ENCODE measurements around the gene KYNU.
"Not testable (repeated sequence)": the region's sequence is repeated elsewhere in the genome, so short reads cannot be mapped to it uniquely, and the experiment has no call there.

KYNU gene

DNA sequence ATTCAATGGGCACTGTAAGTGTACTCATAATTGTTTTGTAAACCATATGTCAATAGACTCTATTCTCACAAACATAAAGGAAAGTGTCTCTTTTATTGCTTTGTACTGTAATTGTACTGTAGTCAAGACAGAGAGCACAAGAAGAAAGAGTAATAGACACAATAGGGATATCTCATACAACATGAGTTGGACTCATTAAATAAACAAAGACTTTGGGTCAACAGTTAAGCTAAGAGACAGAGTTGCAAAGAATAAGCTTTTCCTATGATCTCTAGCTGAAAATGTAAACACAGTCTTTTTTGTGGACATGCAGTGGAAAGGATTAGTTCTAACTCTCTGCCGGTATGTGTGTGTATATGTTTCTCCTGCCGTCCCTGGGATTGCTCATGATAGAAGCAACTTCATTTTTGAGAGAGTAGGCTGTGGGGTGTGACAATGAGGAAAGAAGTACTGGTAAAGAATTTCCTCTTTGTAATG lies 13.9 kb upstream of the KYNU start:
- Histone ChIP-seq H3K4me3 (ENCODE audit: low read length) (no peak overlapping the region), H3K36me3 (ENCODE audit: insufficient read depth, low read length) (no peaks in the 10 kb centered on the region), H2AFZ (ENCODE audit: low read depth, low read length) (no peak overlapping the region), H3K4me1 (ENCODE audit: insufficient read depth, low read length) (no peaks in the 10 kb centered on the region), H3K27me3 (ENCODE audit: insufficient read depth, low read length) (no peaks in the 10 kb centered on the region), H3K9me3 (ENCODE audit: low read length) (no peaks in the 10 kb centered on the region)

DNA sequence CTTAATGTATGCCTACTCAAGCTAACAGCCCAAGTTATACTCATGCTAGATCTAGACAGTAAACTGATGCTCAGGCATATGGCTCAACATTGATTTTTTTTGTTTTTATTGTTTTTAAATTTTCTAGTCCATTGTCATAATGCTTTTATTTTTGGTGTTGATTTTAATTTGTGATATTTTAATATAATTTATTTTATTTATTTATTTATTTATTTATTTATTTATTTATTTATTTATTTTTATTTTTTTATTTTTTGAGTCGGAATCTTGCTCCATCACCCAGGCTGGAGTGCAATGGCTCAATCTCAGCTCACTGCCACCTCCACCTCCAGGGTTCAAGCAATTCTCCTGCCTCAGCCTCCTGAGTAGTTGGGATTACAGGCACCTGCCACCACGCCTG lies 12.9 kb upstream of the KYNU start:
- not testable (repeated sequence) for H3K9me3 ChIP-seq (ENCODE audit: low read length); H3K27me3 ChIP-seq (ENCODE audit: insufficient read depth, low read length); H2AFZ ChIP-seq (ENCODE audit: low read depth, low read length); H3K4me1 ChIP-seq (ENCODE audit: insufficient read depth, low read length); H3K36me3 ChIP-seq (ENCODE audit: insufficient read depth, low read length); H3K4me3 ChIP-seq (ENCODE audit: low read length)

DNA sequence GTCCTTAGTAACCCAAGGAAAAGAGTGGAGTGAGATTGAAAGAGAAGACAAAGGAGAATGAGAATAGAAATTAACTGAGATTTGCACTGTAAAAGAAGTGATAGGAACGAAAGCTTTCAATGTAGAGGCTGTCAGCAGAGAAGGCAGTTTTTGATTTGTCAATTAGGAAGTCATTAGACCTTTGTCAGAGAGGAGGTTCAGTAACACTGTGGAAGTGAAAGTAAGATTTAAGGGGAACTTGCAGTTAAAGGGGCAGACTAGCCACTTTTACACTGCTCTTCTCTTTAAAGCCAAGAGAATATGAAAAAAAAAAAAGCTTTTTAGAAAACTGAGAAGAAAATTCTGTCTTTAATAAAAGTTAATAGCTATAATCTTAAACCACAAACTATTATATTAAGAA lies 11.5 kb upstream of the KYNU start:
- Histone ChIP-seq H3K27me3 (ENCODE audit: insufficient read depth, low read length) (no peaks in the 10 kb centered on the region), H3K4me1 (ENCODE audit: insufficient read depth, low read length) (no peaks in the 10 kb centered on the region), H2AFZ (ENCODE audit: low read depth, low read length) (no peak overlapping the region), H3K9me3 (ENCODE audit: low read length) (no peaks in the 10 kb centered on the region), H3K4me3 (ENCODE audit: low read length) (no peak overlapping the region), H3K36me3 (ENCODE audit: insufficient read depth, low read length) (no peaks in the 10 kb centered on the region)

DNA sequence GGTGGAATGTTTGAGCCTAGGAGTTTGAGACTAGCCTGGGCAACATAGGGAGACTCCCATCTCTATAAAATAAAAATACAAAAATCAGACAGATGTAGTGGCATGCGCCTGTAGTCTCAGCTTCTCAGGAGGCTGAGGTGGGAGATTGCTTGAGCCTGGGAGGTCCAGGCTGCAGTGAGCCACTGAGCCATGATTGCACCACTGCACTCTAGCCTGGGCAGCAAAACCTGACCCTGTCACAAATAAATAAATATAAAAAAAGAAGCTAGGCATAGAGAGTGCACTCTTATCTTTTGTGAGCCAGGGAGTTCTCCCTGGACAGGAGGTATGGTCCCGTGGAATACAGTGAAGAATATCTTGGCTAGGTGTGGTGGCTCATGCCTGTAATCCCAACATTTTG lies 11.0 kb upstream of the KYNU start:
- H2AFZ ChIP-seq (ENCODE audit: low read depth, low read length): no peak overlapping the region
- no peaks in the 10 kb centered on the region for H3K4me1 ChIP-seq (ENCODE audit: insufficient read depth, low read length)
- no peaks in the 10 kb centered on the region for H3K36me3 ChIP-seq (ENCODE audit: insufficient read depth, low read length)
- no peaks in the 10 kb centered on the region for H3K27me3 ChIP-seq (ENCODE audit: insufficient read depth, low read length)
- no peaks in the 10 kb centered on the region for H3K9me3 ChIP-seq (ENCODE audit: low read length)
- no peak overlapping the region for H3K4me3 ChIP-seq (ENCODE audit: low read length)

DNA sequence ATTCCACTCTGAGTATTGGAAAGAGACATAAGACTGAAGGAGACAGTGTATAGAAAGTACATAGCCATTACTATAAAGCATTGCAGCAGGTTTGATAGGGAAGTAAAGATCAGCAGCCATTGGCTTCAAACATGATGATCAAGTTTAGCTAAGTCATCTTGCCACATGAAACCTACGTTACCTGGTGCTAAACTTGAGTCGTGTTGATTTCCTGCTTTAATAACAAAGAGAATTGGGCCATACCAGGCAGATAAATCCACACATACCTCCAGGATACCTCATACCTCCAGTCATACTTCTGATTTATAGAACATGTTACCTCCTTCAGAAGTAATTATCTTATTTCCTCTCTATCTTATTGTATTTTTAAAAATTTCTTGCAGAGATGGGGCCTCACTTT lies 10.3 kb upstream of the KYNU start:
- H3K4me3 ChIP-seq (ENCODE audit: low read length): no peak overlapping the region
- H3K36me3 ChIP-seq (ENCODE audit: insufficient read depth, low read length): no peaks in the 10 kb centered on the region
- H3K27me3 ChIP-seq (ENCODE audit: insufficient read depth, low read length): no peaks in the 10 kb centered on the region
- no peak overlapping the region for H2AFZ ChIP-seq (ENCODE audit: low read depth, low read length)
- no peaks in the 10 kb centered on the region for H3K9me3 ChIP-seq (ENCODE audit: low read length)
- H3K4me1 ChIP-seq (ENCODE audit: insufficient read depth, low read length): no peaks in the 10 kb centered on the region

DNA sequence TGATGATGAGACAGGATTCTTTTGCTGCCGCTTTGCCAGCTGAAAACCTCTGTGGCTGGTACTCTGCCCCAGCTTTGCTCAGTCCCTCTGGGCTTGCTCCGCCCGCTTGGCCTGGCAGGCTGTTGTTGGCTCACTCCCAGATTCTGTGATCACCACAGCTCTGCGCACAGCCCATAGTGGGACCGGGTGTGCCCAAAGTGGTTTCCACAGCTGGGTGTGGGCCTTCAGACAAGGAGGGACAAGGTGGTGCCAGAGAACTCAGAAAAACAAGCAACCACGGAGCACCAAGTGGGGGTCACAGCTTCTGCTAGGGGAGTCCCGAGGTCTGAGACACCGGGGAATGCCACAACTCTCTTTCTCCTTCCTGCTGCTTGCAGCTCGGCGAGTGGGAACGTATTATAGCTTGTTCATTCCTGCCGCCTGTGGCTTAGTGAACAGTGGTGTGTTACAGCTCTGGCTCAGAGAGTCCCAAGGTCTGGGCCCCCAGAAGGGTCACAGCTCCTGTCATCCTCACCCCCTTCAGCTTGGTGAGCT lies 9.2 kb upstream of the KYNU start:
- Histone ChIP-seq H3K4me1 (ENCODE audit: insufficient read depth, low read length) (no peaks in the 10 kb centered on the region), H3K36me3 (ENCODE audit: insufficient read depth, low read length) (no peaks in the 10 kb centered on the region), H2AFZ (ENCODE audit: low read depth, low read length) (no peak overlapping the region), H3K4me3 (ENCODE audit: low read length) (no peak overlapping the region), H3K9me3 (ENCODE audit: low read length) (no peaks in the 10 kb centered on the region), H3K27me3 (ENCODE audit: insufficient read depth, low read length) (no peaks in the 10 kb centered on the region)

DNA sequence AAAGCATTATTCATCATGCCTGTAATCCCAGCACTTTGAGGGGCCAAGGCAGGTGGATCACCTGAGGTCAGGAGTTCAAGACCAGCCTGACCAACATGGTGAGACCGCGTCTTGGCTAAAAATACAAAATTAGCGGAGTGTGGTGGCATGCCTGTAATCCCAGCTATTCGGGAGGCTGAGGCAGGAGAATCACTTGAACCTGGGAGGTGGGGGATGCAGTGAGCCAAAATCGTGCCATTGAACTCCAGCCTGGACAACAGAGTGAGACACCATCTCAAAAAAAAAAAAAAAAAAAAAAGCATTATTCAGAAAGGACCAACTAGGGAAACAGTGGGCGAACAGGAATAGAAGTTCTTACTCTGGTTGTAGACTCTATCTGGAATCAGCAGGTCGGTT lies 8.4 kb upstream of the KYNU start:
- not testable (repeated sequence) for H3K9me3 ChIP-seq (ENCODE audit: low read length); H2AFZ ChIP-seq (ENCODE audit: low read depth, low read length); H3K27me3 ChIP-seq (ENCODE audit: insufficient read depth, low read length); H3K36me3 ChIP-seq (ENCODE audit: insufficient read depth, low read length); H3K4me3 ChIP-seq (ENCODE audit: low read length); H3K4me1 ChIP-seq (ENCODE audit: insufficient read depth, low read length)

DNA sequence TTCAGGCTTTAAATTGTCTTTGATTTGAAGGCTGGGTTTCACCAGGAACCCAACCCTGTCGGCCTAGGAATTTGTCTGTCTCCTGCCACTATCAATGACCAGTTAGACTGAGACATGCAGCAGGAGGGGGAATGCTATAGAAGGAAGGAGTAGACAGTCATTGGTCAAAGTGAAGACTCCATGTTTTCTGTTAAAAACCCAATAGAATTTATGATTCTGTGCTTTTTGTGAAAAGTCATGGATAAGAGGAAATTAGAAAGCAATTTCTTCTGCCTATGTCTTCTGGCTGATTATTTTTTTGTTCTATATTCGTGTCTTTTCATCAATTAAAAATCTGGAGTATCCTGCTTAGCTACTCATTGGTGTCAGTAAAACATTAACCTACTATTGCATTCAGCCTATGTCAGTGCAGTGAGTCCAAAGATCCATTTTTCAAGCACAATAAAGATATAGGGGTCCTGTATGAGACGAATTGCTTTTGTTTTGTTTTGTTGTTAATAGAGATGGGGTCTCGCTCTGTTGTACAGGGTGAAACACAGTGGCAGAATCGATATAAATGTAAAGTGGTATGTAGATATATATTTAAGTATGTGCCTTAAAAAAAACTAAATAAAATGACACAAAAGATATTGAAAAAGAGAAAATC lies 7.9 kb upstream of the KYNU start:
- Histone ChIP-seq H3K27me3 (ENCODE audit: insufficient read depth, low read length) (no peaks in the 10 kb centered on the region), H3K36me3 (ENCODE audit: insufficient read depth, low read length) (no peaks in the 10 kb centered on the region), H2AFZ (ENCODE audit: low read depth, low read length) (no peak overlapping the region), H3K9me3 (ENCODE audit: low read length) (no peaks in the 10 kb centered on the region), H3K4me3 (ENCODE audit: low read length) (no peak overlapping the region), H3K4me1 (ENCODE audit: insufficient read depth, low read length) (no peaks in the 10 kb centered on the region)

DNA sequence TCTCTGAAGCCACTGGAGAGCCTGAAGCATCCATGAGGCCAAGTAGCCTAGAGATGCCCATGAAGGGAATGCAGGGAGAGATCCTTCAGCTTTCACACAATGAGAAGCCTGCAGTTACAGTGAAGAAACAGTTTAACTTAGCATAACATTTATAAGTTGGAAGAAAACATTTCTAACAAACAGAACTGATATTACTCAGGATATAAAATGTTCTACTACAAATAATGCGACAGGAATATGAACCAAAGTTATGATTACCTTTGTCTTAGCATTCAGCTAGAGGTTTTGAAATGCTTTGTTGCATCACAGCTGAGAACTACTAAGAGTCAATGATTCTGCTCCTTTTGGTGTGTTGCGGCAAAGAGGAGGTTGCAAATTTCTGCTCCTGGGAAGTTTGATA lies 6.9 kb upstream of the KYNU start:
- H2AFZ ChIP-seq (ENCODE audit: low read depth, low read length): no peak overlapping the region
- H3K4me1 ChIP-seq (ENCODE audit: insufficient read depth, low read length): peaks cover 5% of the 10 kb centered on the region
- H3K4me3 ChIP-seq (ENCODE audit: low read length): no peak overlapping the region
- H3K36me3 ChIP-seq (ENCODE audit: insufficient read depth, low read length): no peaks in the 10 kb centered on the region
- no peaks in the 10 kb centered on the region for H3K9me3 ChIP-seq (ENCODE audit: low read length)
- H3K27me3 ChIP-seq (ENCODE audit: insufficient read depth, low read length): no peaks in the 10 kb centered on the region

DNA sequence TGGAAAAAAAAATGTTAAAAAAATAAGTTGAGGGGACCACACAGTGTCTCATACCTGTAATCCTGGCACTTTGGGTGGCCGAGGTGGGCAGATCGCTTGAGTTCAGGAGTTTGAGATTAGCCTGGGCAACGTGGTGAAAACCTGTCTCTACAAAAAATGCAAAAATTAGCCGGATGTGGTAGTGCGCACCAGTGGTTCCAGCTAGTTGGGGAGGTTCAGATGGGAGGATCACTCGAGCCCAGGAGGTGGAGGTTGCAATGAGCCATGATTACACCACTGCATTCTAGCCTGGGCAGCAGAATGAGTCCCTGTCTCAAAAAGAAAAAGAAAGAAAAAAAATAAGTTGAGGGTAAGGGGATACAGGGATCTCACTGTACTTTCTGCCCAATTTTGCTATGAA lies 6.1 kb upstream of the KYNU start:
- Histone ChIP-seq H3K4me1 (ENCODE audit: insufficient read depth, low read length) (peaks cover 5% of the 10 kb centered on the region), H2AFZ (ENCODE audit: low read depth, low read length) (no peak overlapping the region), H3K4me3 (ENCODE audit: low read length) (no peak overlapping the region), H3K36me3 (ENCODE audit: insufficient read depth, low read length) (no peaks in the 10 kb centered on the region), H3K9me3 (ENCODE audit: low read length) (no peaks in the 10 kb centered on the region), H3K27me3 (ENCODE audit: insufficient read depth, low read length) (no peaks in the 10 kb centered on the region)

DNA sequence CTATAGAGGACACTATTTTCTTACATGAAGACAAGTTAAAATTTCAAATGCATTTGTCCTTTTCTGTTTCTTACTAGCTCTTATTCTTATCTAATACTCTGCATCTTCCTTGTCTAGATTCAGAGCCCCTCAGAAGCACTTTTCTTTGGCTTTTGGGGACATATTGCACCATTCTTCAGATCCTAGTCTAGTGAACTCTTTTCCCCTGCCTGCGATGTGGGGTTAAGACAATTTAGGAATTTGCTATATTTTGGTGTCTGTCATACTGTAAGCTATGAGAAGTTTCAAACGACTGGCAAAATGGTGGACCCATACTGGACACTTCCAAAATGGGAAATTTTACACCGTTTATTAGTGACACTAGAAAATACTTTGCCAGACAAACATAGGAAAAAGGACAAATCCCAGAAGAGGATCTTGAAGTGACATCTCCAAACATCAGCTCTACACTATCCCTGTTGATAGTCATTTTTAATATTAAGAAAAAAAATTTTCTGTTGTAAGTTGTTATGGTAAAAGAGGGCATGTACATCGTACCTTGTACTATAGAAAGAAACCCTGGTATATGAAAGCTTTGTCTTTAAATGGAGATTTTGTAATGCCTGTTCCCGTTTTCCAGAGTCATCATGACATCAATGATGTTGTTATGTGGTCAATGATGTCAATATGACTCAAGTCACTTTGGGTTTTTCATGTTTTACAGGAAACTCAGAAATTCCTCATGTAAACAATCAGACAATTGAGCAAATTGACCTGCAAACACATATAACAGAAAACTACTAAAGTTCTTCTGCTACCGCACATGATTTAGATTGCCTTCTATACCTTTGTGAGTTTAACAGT lies 4.4 kb upstream of the KYNU start:
- no peaks in the 10 kb centered on the region for H3K36me3 ChIP-seq (ENCODE audit: insufficient read depth, low read length)
- no peak overlapping the region for H3K4me3 ChIP-seq (ENCODE audit: low read length)
- no peaks in the 10 kb centered on the region for H3K27me3 ChIP-seq (ENCODE audit: insufficient read depth, low read length)
- H2AFZ ChIP-seq (ENCODE audit: low read depth, low read length): no peak overlapping the region
- peaks cover 5% of the 10 kb centered on the region for H3K4me1 ChIP-seq (ENCODE audit: insufficient read depth, low read length)
- H3K9me3 ChIP-seq (ENCODE audit: low read length): no peaks in the 10 kb centered on the region

DNA sequence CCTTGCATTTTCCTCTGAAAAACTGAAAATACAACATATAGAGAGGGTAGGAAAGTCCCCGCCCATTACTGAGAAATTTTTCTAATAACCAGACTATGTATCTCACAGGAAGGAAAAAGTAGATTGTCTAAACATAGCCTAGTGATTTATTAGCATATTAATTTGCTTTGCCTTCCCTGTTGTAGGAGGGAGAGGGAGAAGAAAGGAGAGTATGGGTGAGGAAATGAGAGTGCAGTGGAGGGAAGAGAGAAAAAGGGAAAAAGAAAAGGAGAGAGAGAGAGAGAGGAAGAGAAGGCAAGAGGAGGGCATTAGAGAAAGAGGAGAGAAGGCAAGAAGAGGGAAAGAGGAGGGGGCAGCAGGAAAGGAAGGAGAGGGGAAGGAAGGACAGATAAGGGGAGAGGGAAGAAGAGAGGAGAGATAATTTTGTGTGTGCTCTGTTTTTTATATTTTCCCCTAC lies 3.6 kb upstream of the KYNU start:
- H3K9me3 ChIP-seq (ENCODE audit: low read length): no peaks in the 10 kb centered on the region
- no peak overlapping the region for H3K4me3 ChIP-seq (ENCODE audit: low read length)
- no peaks in the 10 kb centered on the region for H3K36me3 ChIP-seq (ENCODE audit: insufficient read depth, low read length)
- H2AFZ ChIP-seq (ENCODE audit: low read depth, low read length): no peak overlapping the region
- peaks cover 5% of the 10 kb centered on the region for H3K4me1 ChIP-seq (ENCODE audit: insufficient read depth, low read length)
- H3K27me3 ChIP-seq (ENCODE audit: insufficient read depth, low read length): no peaks in the 10 kb centered on the region

DNA sequence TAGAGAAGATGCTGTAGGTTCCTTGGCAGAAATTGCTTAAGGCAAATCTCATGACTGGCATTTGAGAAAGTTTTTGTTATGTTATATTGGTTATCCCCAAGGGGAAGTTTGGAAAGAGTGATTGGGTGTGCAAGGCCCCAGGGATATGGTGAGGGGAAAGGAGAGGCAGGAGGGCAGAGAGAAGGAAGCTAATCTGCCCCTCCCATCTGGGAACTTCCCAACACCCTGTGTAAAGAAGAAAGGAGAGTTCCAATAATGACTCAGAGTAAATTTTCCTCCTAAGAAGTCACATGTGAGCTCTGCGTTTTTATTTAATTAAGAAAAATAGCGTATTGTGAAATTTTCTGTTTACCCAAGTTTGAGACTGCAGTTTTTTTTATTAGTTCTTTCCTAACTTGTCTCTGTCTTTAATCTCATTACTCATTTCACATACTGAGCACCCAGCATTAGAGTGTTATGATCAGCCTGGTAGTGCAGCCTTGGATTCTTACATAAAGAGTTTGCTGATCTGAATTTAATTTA lies 3.1 kb upstream of the KYNU start:
- Histone ChIP-seq H3K27me3 (ENCODE audit: insufficient read depth, low read length) (no peaks in the 10 kb centered on the region), H3K4me3 (ENCODE audit: low read length) (no peak overlapping the region), H3K36me3 (ENCODE audit: insufficient read depth, low read length) (no peaks in the 10 kb centered on the region), H2AFZ (ENCODE audit: low read depth, low read length) (no peak overlapping the region), H3K4me1 (ENCODE audit: insufficient read depth, low read length) (peaks cover 5% of the 10 kb centered on the region), H3K9me3 (ENCODE audit: low read length) (no peaks in the 10 kb centered on the region)

Measured in neuron (in vitro differentiated cells).